ENCODE results near the gene TEX12.

TEX12 gene

DNA sequence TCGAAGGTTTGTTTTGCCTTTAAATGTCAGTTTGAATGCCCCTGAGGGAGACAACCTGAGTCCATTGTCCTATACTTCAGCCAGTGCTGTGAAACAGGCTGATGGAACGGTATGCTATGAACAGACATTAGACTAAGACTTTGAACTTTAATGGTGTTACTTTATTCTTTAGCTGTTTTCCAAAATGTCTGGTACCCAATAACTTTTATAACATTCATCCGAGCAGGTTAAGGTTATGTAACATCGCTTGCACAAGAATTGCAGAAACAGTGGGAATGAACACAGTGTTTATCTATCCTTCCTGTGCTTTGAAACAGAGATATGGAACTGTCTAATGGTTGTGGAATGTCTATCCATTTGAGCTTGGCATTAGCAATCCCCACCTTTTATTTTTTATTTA, 46.6 kb downstream of the TEX12 start:
- H3K4me1 ChIP-seq (ENCODE audit: low read depth, poor library complexity, severe bottlenecking) = no peaks in the 10 kb centered on the region
- H3K36me3 ChIP-seq (ENCODE audit: insufficient read depth) = no peaks in the 10 kb centered on the region

DNA sequence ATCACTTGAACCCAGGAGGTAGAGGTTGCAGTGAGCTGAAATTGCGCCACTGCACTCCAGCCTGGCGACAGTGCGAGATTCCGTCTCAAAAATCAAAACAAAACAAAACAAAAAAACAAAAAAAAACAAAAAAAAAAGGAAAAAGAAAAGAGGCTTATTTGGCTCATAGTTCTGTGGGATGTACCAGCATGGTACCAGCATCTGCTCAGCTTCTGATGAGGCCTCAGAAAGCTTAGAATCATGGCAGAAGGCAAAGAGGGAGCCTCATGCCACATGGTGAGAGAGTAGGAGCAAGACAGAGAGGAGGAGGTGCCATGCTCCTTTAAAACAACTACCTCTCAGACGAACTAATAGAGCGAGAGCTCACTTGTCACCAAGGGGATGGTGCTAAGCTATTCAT, 48.4 kb downstream of the TEX12 start:
- H3K79me2 ChIP-seq (ENCODE audit: insufficient read depth, low read depth) = no peaks in the 10 kb centered on the region
- H3K9ac ChIP-seq = no peak overlapping the region
- H3K27ac ChIP-seq = no peak overlapping the region
- TF ChIP-seq, protein P1, sequence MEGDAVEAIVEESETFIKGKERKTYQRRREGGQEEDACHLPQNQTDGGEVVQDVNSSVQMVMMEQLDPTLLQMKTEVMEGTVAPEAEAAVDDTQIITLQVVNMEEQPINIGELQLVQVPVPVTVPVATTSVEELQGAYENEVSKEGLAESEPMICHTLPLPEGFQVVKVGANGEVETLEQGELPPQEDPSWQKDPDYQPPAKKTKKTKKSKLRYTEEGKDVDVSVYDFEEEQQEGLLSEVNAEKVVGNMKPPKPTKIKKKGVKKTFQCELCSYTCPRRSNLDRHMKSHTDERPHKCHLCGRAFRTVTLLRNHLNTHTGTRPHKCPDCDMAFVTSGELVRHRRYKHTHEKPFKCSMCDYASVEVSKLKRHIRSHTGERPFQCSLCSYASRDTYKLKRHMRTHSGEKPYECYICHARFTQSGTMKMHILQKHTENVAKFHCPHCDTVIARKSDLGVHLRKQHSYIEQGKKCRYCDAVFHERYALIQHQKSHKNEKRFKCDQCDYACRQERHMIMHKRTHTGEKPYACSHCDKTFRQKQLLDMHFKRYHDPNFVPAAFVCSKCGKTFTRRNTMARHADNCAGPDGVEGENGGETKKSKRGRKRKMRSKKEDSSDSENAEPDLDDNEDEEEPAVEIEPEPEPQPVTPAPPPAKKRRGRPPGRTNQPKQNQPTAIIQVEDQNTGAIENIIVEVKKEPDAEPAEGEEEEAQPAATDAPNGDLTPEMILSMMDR (conservative IDR thresholded peaks at IDR 0.05; ENCODE audit: low read depth, low read length) = no peak
- no peaks in the 10 kb centered on the region for H4K20me1 ChIP-seq (ENCODE audit: insufficient read depth)
- no peaks in the 10 kb centered on the region for H3K27me3 ChIP-seq (ENCODE audit: insufficient read depth, low read depth)
- no peak overlapping the region for H3K4me3 ChIP-seq (IDR thresholded peaks at IDR 0.05; ENCODE audit: insufficient read depth, low read depth, low read length)
- no peaks in the 10 kb centered on the region for H3K36me3 ChIP-seq (ENCODE audit: insufficient read depth)
- H2AFZ ChIP-seq (ENCODE audit: low read depth) = no peak overlapping the region
- no peak overlapping the region for H3K4me2 ChIP-seq
- no peaks in the 10 kb centered on the region for H3K4me1 ChIP-seq (ENCODE audit: low read depth, poor library complexity, severe bottlenecking)

More for the DNA sequence above, 46.6 kb downstream of the TEX12 start:
- TF ChIP-seq, protein P1 (conservative IDR thresholded peaks at IDR 0.05; ENCODE audit: low read depth, low read length) = no peak
- H2AFZ ChIP-seq (ENCODE audit: low read depth) = no peak overlapping the region
- no peaks in the 10 kb centered on the region for H4K20me1 ChIP-seq (ENCODE audit: insufficient read depth)
- H3K27me3 ChIP-seq (ENCODE audit: insufficient read depth, low read depth) = no peaks in the 10 kb centered on the region
- no peak overlapping the region for H3K9ac ChIP-seq
- H3K27ac ChIP-seq = no peak overlapping the region
- H3K4me3 ChIP-seq (IDR thresholded peaks at IDR 0.05; ENCODE audit: insufficient read depth, low read depth, low read length) = no peak overlapping the region
- no peak overlapping the region for H3K4me2 ChIP-seq
- no peaks in the 10 kb centered on the region for H3K79me2 ChIP-seq (ENCODE audit: insufficient read depth, low read depth)

DNA sequence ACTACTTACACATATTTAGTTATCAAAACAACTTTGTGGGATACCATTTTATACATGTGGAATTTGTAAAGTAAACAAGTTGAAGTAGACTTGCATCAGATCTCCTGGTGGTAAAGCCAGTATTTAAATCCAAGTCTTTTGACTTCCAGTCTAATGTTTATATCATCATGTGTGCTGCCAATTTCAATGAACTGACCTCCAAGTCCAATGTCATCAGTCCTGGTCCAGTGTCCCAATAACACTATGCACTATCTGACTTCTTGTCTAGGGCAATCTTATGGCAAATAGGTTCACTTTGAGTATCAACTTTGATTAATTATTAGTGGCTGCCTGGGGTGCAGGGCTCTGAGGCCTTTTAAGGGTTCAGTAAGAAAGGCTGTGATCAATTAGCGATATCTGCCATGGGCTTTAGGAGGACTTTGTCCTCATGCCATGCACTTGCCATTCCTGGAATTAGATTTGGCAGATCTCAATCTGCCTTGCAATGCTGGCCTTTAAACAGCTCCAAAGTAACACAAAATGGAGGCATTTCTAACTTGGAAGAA, 49.5 kb downstream of the TEX12 start:
- Histone ChIP-seq H3K27me3 (ENCODE audit: insufficient read depth, low read depth) (no peaks in the 10 kb centered on the region), H4K20me1 (ENCODE audit: insufficient read depth) (no peaks in the 10 kb centered on the region), H3K27ac (no peak overlapping the region), H3K4me3 (IDR thresholded peaks at IDR 0.05; ENCODE audit: insufficient read depth, low read depth, low read length) (no peak overlapping the region), H3K79me2 (ENCODE audit: insufficient read depth, low read depth) (no peaks in the 10 kb centered on the region), H3K36me3 (ENCODE audit: insufficient read depth) (no peaks in the 10 kb centered on the region), H3K4me1 (ENCODE audit: low read depth, poor library complexity, severe bottlenecking) (no peaks in the 10 kb centered on the region), H3K9ac (no peak overlapping the region), H2AFZ (ENCODE audit: low read depth) (no peak overlapping the region), H3K4me2 (no peak overlapping the region)
- TF ChIP-seq, protein P1 (conservative IDR thresholded peaks at IDR 0.05; ENCODE audit: low read depth, low read length) = no peak

DNA sequence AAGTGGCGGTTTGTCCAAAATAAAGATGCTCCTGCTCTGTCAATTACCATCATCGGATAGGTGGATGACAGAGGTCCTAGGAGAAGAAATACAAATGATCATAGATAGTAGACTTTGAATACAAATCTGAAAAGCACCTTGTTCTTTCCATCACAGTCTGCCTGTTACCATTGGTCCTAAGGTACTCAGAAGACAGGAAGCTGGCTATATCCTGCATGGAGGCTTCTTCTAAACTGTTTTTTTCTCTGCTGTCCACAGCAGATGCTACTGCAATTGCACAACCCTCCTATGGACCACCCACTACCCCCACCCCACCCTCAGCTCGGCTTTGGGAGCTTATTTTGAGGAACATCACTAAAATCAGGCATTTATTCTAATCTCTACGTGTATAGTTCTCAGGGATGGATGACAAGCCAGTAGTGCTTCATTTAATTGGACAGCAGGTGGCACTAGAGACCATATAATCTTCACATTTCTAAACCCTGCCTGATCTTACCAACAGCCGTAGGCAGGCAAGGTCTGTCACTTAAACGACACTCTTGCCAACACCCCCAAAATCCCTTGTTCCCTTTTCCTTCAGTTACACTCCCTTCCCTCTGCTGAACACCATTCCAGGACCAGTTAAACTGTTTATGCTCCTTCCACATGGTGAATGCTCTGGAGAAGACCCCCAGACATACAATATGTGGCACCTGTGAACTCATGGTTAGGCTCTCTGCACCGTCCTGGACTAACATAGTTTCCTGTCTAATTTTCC, 52.5 kb downstream of the TEX12 start:
- Histone ChIP-seq H4K20me1 (ENCODE audit: insufficient read depth) (no peaks in the 10 kb centered on the region), H3K79me2 (ENCODE audit: insufficient read depth, low read depth) (no peaks in the 10 kb centered on the region), H3K36me3 (ENCODE audit: insufficient read depth) (no peaks in the 10 kb centered on the region), H2AFZ (ENCODE audit: low read depth) (peak overlapping the region; percentile 41; the same call in 1 of the 2 replicates), H3K4me2 (no peak overlapping the region), H3K4me1 (ENCODE audit: low read depth, poor library complexity, severe bottlenecking) (no peaks in the 10 kb centered on the region), H3K4me3 (IDR thresholded peaks at IDR 0.05; ENCODE audit: insufficient read depth, low read depth, low read length) (no peak overlapping the region), H3K9ac (no peak overlapping the region), H3K27me3 (ENCODE audit: insufficient read depth, low read depth) (no peaks in the 10 kb centered on the region), H3K27ac (no peak overlapping the region)
- TF ChIP-seq, protein P1 (conservative IDR thresholded peaks at IDR 0.05; ENCODE audit: low read depth, low read length) = peak; percentile 63
